Naive thymus-derived CD8-positive, alpha-beta T cell (primary cell): ENCODE results near the gene PERCC1. TPM values are rescaled to one million over a fixed set of nuclear protein-coding genes. Genes with fewer than 3 reads are reported as not detected.

Source experiments
- ATAC-seq, 2 donors: fragments of 150-1000 bp; cut with Tn5 transposase in 1 of 2; sonication (Bioruptor Pico), chemical (Tn5 transposase) in 1 of 2; 1 replicate in 1 of 2; 2 replicates in 1 of 2; pipeline ENCODE4 v1.10.0; 2021; ENCODE audit warnings: mild to moderate bottlenecking in 2 of 2, moderate library complexity in 2 of 2
- POLR2A ChIA-PET: fragments of 350-600 bp; sonication (Branson Sonifier 250); formaldehyde crosslinking; loops from one replicate; lab custom pipeline; 2021; ENCODE audit warnings: antibody characterized with exemption; lab: Charles Lee
- DNase-seq, 10 donors: peaks; one replicate each; pipeline versions ENCODE4 v3.0.0 to v3.0.0-alpha.2; 2020 to 2022
- H3K27ac Mint-ChIP-seq, 10 donors: one replicate each; pipeline ENCODE4 v1.8.0; 2020 to 2022; ENCODE audit warnings: mild to moderate bottlenecking in 10 of 10, mixed read lengths in 10 of 10, moderate library complexity in 4 of 10, inconsistent platforms in 1 of 10
- H3K27me3 Mint-ChIP-seq, 5 donors: one replicate each; pipeline ENCODE4 v1.8.0; 2021 to 2022; ENCODE audit warnings: mixed read lengths in 5 of 5
- H3K36me3 Mint-ChIP-seq, 3 donors: one replicate each; pipeline ENCODE4 v1.8.0; 2020 to 2022; ENCODE audit warnings: mixed read lengths in 3 of 3, mild to moderate bottlenecking in 2 of 3, inconsistent platforms in 1 of 3
- H3K4me1 Mint-ChIP-seq, 4 donors: one replicate each; pipeline ENCODE4 v1.8.0; 2021 to 2022; ENCODE audit warnings: mixed read lengths in 4 of 4
- H3K4me3 Mint-ChIP-seq, 10 donors: one replicate each; pipeline ENCODE4 v1.8.0; 2020 to 2022; ENCODE audit warnings: mild to moderate bottlenecking in 10 of 10, mixed read lengths in 10 of 10, moderate library complexity in 6 of 10, inconsistent platforms in 1 of 10
- H3K9me3 Mint-ChIP-seq, 9 donors: one replicate each; pipeline ENCODE4 v1.8.0; 2020 to 2022; ENCODE audit warnings: mixed read lengths in 9 of 9, mild to moderate bottlenecking in 3 of 9, inconsistent platforms in 1 of 9, moderate library complexity in 1 of 9
- polyA plus RNA-seq, 3 donors: library from polyadenylated mRNA; unstranded; fragments of 300-500 nt; fragmentation: Illumina TruSeq; gene quantifications; one replicate each; pipeline ENCODE4 v1.2.3, GENCODE V29; 2021
- total RNA-seq, 8 experiments: library from RNA in 2 of 8; stranded (reverse) in 2 of 8; gene quantifications; one replicate each; pipeline ENCODE4 v1.2.3 and lab custom pipeline; 2021 to 2026

The PERCC1 gene
- total and polyA plus RNA-seq, 5 experiments from 2014 or later = 0.19 to 2.7 (median 2.3) TPM; not detected in 2

GRCh38 chr16:1447965-1448364, 17.1 kb downstream of the PERCC1 start:
- no peak for DNase-seq
- Mint-ChIP-seq H3K36me3 (peaks cover 0 to 15% (median 8%) of the 10 kb centered on the region in 3 donors), H3K4me1 (peaks cover 0 to 2% (median 0%) of the 10 kb centered on the region in 4 donors), H3K27ac (no peak overlapping the region), H3K27me3 (no peaks in the 10 kb centered on the region), H3K9me3 (no peaks in the 10 kb centered on the region), H3K4me3 (no peak overlapping the region)
- no peak for ATAC-seq
- POLR2A ChIA-PET = no interaction called here

GRCh38 chr16:1448536-1449116, 17.7 kb downstream of the PERCC1 start:
- POLR2A ChIA-PET = no interaction called here
- peaks cover 0 to 2% (median 0%) of the 10 kb centered on the region in 4 donors for H3K4me1 Mint-ChIP-seq
- H3K9me3 Mint-ChIP-seq = no peaks in the 10 kb centered on the region
- ATAC-seq (no peak), DNase-seq (no peak)
- no peak overlapping the region for H3K27ac Mint-ChIP-seq
- H3K4me3 Mint-ChIP-seq = no peak overlapping the region
- no peaks in the 10 kb centered on the region for H3K27me3 Mint-ChIP-seq
- peaks cover 0 to 22% (median 8%) of the 10 kb centered on the region in 3 donors for H3K36me3 Mint-ChIP-seq

DNA sequence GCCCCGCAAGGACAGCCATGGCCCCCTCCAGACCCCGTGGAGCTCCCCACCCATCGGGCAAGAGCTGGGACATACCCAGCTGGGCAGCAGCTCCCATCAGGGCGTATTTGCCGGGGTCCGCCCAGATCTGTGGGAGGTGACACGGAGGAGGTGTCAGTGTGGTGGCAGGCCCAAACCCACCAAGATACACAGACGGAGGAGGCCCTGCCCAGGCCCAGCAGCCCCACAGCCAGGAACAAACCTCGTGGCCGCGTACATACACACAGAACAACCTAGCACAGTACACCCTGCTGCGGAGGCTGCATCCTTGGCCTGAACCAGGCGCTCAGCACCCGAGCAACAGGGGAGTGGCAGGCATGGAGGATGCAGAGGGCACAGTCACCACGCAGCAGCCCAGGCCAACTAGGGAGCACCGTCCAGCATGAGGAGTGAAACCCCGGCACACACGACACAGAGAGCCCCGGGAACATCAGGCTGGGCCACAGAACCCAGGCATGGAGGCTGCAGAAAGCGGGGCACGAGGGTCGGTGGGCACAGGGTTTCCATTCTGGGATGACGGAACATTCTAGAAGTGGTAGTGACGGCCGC, 18.4 kb downstream of the PERCC1 start:
- POLR2A ChIA-PET = no interaction called here
- DNase-seq = no peak
- no peaks in the 10 kb centered on the region for H3K27me3 Mint-ChIP-seq

GRCh38 chr16:1450218-1450617, 19.3 kb downstream of the PERCC1 start:
- H3K4me3 Mint-ChIP-seq = no peak overlapping the region
- no peak for ATAC-seq
- no peak for DNase-seq
- POLR2A ChIA-PET = interaction anchor here (0.6 kb wide), 2 partner anchors 22 to 53 kb away, joined by 3 to 4 read pairs; no protein-coding TSS in a partner anchor
- H3K27ac Mint-ChIP-seq = peak overlapping the region in 1 of 10 donors; percentile 40
- no peaks in the 10 kb centered on the region for H3K9me3 Mint-ChIP-seq
- peaks cover 0 to 24% (median 8%) of the 10 kb centered on the region in 3 donors for H3K36me3 Mint-ChIP-seq
- H3K4me1 Mint-ChIP-seq = peaks cover 0 to 2% (median 0%) of the 10 kb centered on the region in 4 donors
- H3K27me3 Mint-ChIP-seq = no peaks in the 10 kb centered on the region

More for the DNA sequence above, 18.4 kb downstream of the PERCC1 start:
- Mint-ChIP-seq H3K27ac (no peak overlapping the region), H3K36me3 (peaks cover 0 to 24% (median 8%) of the 10 kb centered on the region in 3 donors), H3K4me1 (peaks cover 0 to 2% (median 0%) of the 10 kb centered on the region in 4 donors), H3K9me3 (no peaks in the 10 kb centered on the region), H3K4me3 (no peak overlapping the region)
- ATAC-seq = no peak

- Mint-ChIP-seq H3K4me3 (no peak overlapping the region), H3K27ac (no peak overlapping the region), H3K4me1 (peaks cover 0 to 2% (median 0%) of the 10 kb centered on the region in 4 donors), H3K36me3 (peaks cover 0 to 24% (median 8%) of the 10 kb centered on the region in 3 donors), H3K27me3 (no peaks in the 10 kb centered on the region), H3K9me3 (no peaks in the 10 kb centered on the region)
- POLR2A ChIA-PET = interaction anchor here (0.6 kb wide), 1 partner anchor 25 kb away, joined by 4 read pairs; no protein-coding TSS in a partner anchor
- ATAC-seq (no peak), DNase-seq (no peak)
These were observed 20.0 kb downstream of the PERCC1 start for GRCh38 chr16:1450841-1451240.

DNA sequence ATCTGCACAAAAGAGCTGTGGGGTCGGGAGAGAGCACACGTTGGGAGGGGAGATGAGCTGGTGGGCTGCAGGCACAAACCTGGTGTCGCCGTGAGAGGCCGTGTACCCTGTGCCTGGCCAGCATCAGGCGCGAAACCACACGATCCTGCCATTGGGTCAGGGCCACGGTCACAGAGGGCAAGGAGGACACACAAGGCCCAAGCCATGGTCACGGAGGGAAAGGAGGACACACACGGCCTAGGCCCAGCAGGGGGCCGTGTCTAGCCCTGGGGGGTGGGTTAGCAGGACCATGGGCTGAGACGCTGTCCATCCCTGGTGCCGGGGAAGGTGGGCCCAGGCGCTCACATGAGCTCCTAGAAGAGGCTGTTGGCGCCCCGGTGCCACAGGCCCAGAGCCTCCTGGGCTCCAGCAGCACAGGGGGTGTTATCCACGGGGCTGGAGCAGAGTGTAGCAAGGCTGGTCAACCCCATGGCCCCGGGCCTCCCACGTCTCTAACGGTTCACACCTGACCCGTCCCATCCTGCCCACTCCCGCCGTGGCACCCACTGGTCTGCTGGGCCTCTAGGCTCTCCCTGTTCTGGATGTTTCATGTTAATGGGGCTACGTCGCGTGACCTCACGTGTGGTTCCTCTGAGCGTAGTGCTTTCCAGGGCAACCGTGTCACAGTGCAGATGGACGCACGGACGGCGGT, 21.0 kb downstream of the PERCC1 start:
- H3K4me1 Mint-ChIP-seq = peaks cover 0 to 2% (median 0%) of the 10 kb centered on the region in 4 donors
- ATAC-seq (no peak), DNase-seq (no peak)
- POLR2A ChIA-PET = no interaction called here
- no peaks in the 10 kb centered on the region for H3K9me3 Mint-ChIP-seq
- peak overlapping the region in 2 of 10 donors; percentile 56 to 81 for H3K27ac Mint-ChIP-seq
- peaks cover 0 to 29% (median 4%) of the 10 kb centered on the region in 3 donors for H3K36me3 Mint-ChIP-seq
- H3K27me3 Mint-ChIP-seq = no peaks in the 10 kb centered on the region
- peak overlapping the region in 2 of 10 donors; percentile 7 to 67 for H3K4me3 Mint-ChIP-seq

DNA sequence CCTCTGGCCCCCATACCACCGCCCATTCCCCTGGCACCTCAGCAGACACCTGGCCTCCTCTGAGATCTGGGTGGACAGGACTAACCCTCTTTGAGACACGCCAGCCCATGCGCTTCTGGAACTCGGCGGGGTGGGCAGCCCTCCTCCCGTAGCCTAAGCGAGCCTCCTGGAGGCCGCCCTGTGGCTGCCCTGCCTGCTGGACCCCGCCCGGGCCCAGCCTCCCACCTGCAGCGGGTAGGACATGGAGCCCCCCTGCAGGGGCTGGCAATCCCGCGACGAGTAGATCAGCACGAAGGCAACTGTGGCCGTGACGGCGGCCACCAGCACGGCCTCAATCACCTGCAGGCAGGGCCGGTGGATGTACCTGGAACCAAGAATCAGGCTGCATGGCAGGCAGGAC, 21.7 kb downstream of the PERCC1 start:
- no peak overlapping the region for H3K27ac Mint-ChIP-seq
- H3K27me3 Mint-ChIP-seq = no peaks in the 10 kb centered on the region
- H3K4me3 Mint-ChIP-seq = no peak overlapping the region
- H3K4me1 Mint-ChIP-seq = peaks cover 0 to 2% (median 0%) of the 10 kb centered on the region in 4 donors
- ATAC-seq (no peak), DNase-seq (no peak)
- POLR2A ChIA-PET = no interaction called here
- H3K9me3 Mint-ChIP-seq = no peaks in the 10 kb centered on the region
- peaks cover 0 to 30% (median 4%) of the 10 kb centered on the region in 3 donors for H3K36me3 Mint-ChIP-seq

GRCh38 chr16:1453316-1453715, 22.4 kb downstream of the PERCC1 start:
- Mint-ChIP-seq H3K9me3 (no peaks in the 10 kb centered on the region), H3K27ac (no peak overlapping the region), H3K27me3 (no peaks in the 10 kb centered on the region), H3K36me3 (peaks cover 0 to 31% (median 4%) of the 10 kb centered on the region in 3 donors), H3K4me1 (peaks cover 0 to 2% (median 0%) of the 10 kb centered on the region in 4 donors), H3K4me3 (no peak overlapping the region)
- ATAC-seq (no peak), DNase-seq (no peak)
- POLR2A ChIA-PET = no interaction called here

GRCh38 chr16:1454561-1454960, 23.7 kb downstream of the PERCC1 start:
- peaks cover 0 to 37% (median 4%) of the 10 kb centered on the region in 3 donors for H3K36me3 Mint-ChIP-seq
- H3K4me1 Mint-ChIP-seq = peaks cover 0 to 7% (median under 1%) of the 10 kb centered on the region in 4 donors
- no peaks in the 10 kb centered on the region for H3K27me3 Mint-ChIP-seq
- ATAC-seq (no peak), DNase-seq (no peak)
- no peaks in the 10 kb centered on the region for H3K9me3 Mint-ChIP-seq
- POLR2A ChIA-PET = interaction anchor here (0.7 to 1.3 kb wide), 2 partner anchors 16 to 21 kb away, joined by 3 to 4 read pairs; partner anchors contain the start of gene CLCN7
- H3K4me3 Mint-ChIP-seq = no peak overlapping the region
- no peak overlapping the region for H3K27ac Mint-ChIP-seq

DNA sequence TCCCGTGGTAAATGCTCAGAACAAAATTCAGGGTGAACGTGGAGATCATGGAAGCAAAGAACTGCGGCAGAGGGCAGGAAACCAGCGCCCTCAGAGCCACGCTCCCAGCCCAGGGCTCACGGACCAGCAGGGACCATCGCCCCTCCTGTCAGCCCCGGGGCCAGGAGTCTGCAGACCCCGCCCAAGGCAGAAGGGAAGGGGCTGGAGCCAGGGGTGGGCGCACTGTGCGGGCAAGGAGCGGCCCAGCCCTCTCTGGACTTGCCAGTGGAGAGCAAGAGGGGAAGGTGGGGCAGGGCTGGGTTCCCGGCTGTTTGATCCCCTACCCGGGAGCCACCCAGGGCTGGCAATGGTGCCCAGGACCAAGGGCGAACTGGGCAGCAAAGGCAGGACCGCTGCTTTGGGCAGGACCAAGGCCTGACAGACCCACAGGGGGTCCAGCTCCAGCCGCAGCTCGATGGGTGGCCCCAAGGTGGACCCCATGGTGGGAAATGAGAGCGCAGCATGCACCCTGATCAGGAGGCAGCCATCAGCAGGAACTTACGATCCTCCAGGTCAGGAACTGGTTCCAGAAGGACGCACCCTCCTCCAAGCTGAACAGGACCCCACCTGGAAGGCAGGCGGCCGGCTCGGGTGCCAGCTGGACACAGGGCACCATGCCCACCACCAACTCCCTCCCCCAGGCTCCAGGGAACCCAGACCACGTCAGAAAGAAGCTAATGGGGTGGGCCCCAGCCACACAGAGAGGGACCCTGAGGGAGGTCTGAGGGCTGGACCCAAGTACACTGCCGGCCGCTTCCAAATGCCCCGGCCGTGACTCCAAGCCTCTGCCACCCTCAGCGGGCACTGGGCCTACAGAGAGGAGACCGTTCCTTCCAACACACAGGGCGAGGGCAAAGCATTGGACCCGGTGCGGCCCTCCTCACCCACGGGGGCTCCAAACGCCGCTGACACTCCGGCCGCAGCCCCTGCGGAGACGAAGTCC, 24.6 kb downstream of the PERCC1 start:
- H3K4me1 Mint-ChIP-seq = peaks cover 0 to 7% (median under 1%) of the 10 kb centered on the region in 4 donors
- H3K27ac Mint-ChIP-seq = no peak overlapping the region
- ATAC-seq = no peak
- no peaks in the 10 kb centered on the region for H3K27me3 Mint-ChIP-seq
- no peaks in the 10 kb centered on the region for H3K9me3 Mint-ChIP-seq
- DNase-seq = no peak
- POLR2A ChIA-PET = no interaction called here
- no peak overlapping the region for H3K4me3 Mint-ChIP-seq
- H3K36me3 Mint-ChIP-seq = peaks cover 0 to 44% (median 4%) of the 10 kb centered on the region in 3 donors

GRCh38 chr16:1456951-1457350, 26.1 kb downstream of the PERCC1 start:
- no peaks in the 10 kb centered on the region for H3K9me3 Mint-ChIP-seq
- DNase-seq (no peak), ATAC-seq (no peak)
- H3K27me3 Mint-ChIP-seq = no peaks in the 10 kb centered on the region
- H3K36me3 Mint-ChIP-seq = peaks cover 0 to 52% (median 3%) of the 10 kb centered on the region in 3 donors
- POLR2A ChIA-PET = no interaction called here
- H3K27ac Mint-ChIP-seq = no peak overlapping the region
- H3K4me1 Mint-ChIP-seq = peaks cover 0 to 7% (median 1%) of the 10 kb centered on the region in 4 donors
- no peak overlapping the region for H3K4me3 Mint-ChIP-seq
